Endothelial cell of umbilical vein (primary cell): ENCODE results near the gene SERPIND1. TPM values are rescaled to one million over a fixed set of nuclear protein-coding genes. Genes with fewer than 3 reads are reported as not detected.

Experiments
- BruUV-seq: library from RNA; stranded (reverse); fragments of 400-500 nt; replicated peaks from 2 replicates; lab custom pipeline; 2021; lab: Mats Ljungman, UMichigan
- CTCF ChIA-PET: fragments of 300-600, 350-600 bp; sonication (Branson Sonifier 250); formaldehyde crosslinking; loops from one replicate; lab custom pipeline; 2021; ENCODE audit warnings: antibody characterized with exemption, inconsistent platforms; lab: Charles Lee
- POLR2A ChIA-PET: fragments of 300-600, 350-600 bp; sonication (Branson Sonifier 250); formaldehyde crosslinking; loops from one replicate; lab custom pipeline; 2021; ENCODE audit warnings: antibody characterized with exemption, inconsistent platforms; lab: Charles Lee
- DNase-seq: peaks from one replicate; pipeline ENCODE4 v3.0.0-alpha.2; 2011; ENCODE audit warnings: low read depth, low spot score
- FAIRE-seq: peaks from 2 replicates; lab custom pipeline; 2011; peaks lifted over from hg19 to GRCh38; lab: Jason Lieb, UNC
- H2AFZ ChIP-seq: 2 replicates; pipeline ENCODE4 v1.6.0; 2012; ENCODE audit warnings: low read depth, low read length, control low read depth, inconsistent platforms
- H3K27ac ChIP-seq: 2 replicates; pipeline ENCODE4 v1.5.1; 2011; ENCODE audit warnings: low read depth, mild to moderate bottlenecking, control low read depth, low read length, moderate library complexity; ENCODE audit not compliant: insufficient read depth
- H3K27me3 ChIP-seq, 2 experiments: 2 replicates each; pipeline versions ENCODE4 v1.6.0 to v1.6.1; 2011; ENCODE audit warnings: low read length in 2 of 2, mixed read lengths in 1 of 2; ENCODE audit not compliant: control insufficient read depth in 2 of 2, insufficient read depth in 2 of 2
- H3K36me3 ChIP-seq, 2 experiments: 2 replicates in 1 of 2; 3 replicates in 1 of 2; pipeline ENCODE4 v1.5.1; 2011; ENCODE audit warnings: low read length in 2 of 2, mild to moderate bottlenecking in 1 of 2, moderate library complexity in 1 of 2; ENCODE audit not compliant: control insufficient read depth in 2 of 2, insufficient read depth in 2 of 2; ENCODE audit errors: extremely low read depth in 1 of 2
- H3K4me1 ChIP-seq: 3 replicates; pipeline ENCODE4 v1.5.1; 2011; ENCODE audit warnings: mild to moderate bottlenecking, low read length; ENCODE audit not compliant: control insufficient read depth, insufficient read depth; ENCODE audit errors: extremely low read depth
- H3K4me2 ChIP-seq: 2 replicates; pipeline ENCODE4 v1.6.1; 2011; ENCODE audit warnings: low read length, control low read depth, mixed read lengths; ENCODE audit not compliant: insufficient read depth
- H3K4me3 ChIP-seq, 3 experiments: fragments of 200-600 bp in 1 of 3; sonication (generic), shearing (Covaris generic) in 1 of 3; replicated peaks in 1 of 3; 2 replicates each; pipeline ENCODE4 v1.5.1; 2011 to 2016; ENCODE audit warnings: control low read depth in 3 of 3, low read length in 3 of 3, mild to moderate bottlenecking in 2 of 3, inconsistent platforms in 1 of 3, low read depth in 1 of 3, moderate library complexity in 1 of 3; ENCODE audit not compliant: insufficient read depth in 1 of 3
- H3K79me2 ChIP-seq: 2 replicates; pipeline ENCODE4 v1.6.0; 2012; ENCODE audit warnings: low read length, inconsistent platforms; ENCODE audit not compliant: control insufficient read depth, insufficient read depth
- H3K9ac ChIP-seq: replicated peaks from 2 replicates; pipeline ENCODE3; 2011; ENCODE audit warnings: low read length, control low read depth; ENCODE audit not compliant: insufficient read depth; ENCODE audit errors: extremely low read depth
- H3K9me1 ChIP-seq: replicated peaks from 3 replicates; pipeline ENCODE4 v1.6.0; 2011; ENCODE audit warnings: mild to moderate bottlenecking, low read length; ENCODE audit not compliant: control insufficient read depth, insufficient read depth; ENCODE audit errors: extremely low read depth
- H3K9me3 ChIP-seq: replicated peaks from 2 replicates; pipeline ENCODE4 v1.5.1; 2012; ENCODE audit warnings: low read length, inconsistent platforms; ENCODE audit not compliant: control insufficient read depth, insufficient read depth
- H4K20me1 ChIP-seq: replicated peaks from 2 replicates; pipeline ENCODE3; 2011; ENCODE audit warnings: mild to moderate bottlenecking, low read length; ENCODE audit not compliant: control insufficient read depth, insufficient read depth; ENCODE audit errors: extremely low read depth
- EZH2 ChIP-seq: IDR thresholded peaks from 2 replicates; pipeline ENCODE4 v1.6.1; 2012; ENCODE audit warnings: borderline replicate concordance, low read depth, mild to moderate bottlenecking, moderate library complexity, low read length, inconsistent platforms; ENCODE audit not compliant: severe bottlenecking
- FOS ChIP-seq: IDR thresholded peaks from 2 replicates; pipeline ENCODE4 v1.6.1; 2011; ENCODE audit warnings: mild to moderate bottlenecking, low read length, moderate library complexity, borderline replicate concordance; ENCODE audit not compliant: insufficient read depth
- GATA2 ChIP-seq: IDR thresholded peaks from 2 replicates; pipeline ENCODE4 v1.7.0; 2011; ENCODE audit warnings: low read depth, mild to moderate bottlenecking, moderate library complexity, mixed read lengths, low read length; ENCODE audit not compliant: insufficient read length, insufficient read depth
- JUN ChIP-seq: IDR thresholded peaks from 2 replicates; pipeline ENCODE4 v1.6.1; 2011; ENCODE audit warnings: borderline replicate concordance, low read depth; ENCODE audit not compliant: insufficient read length, insufficient read depth
- MYC ChIP-seq: IDR thresholded peaks from one replicate; pipeline ENCODE4 v1.6.1; 2011; ENCODE audit warnings: mild to moderate bottlenecking, low read depth, low read length
- POLR2A ChIP-seq: IDR thresholded peaks from 2 replicates; pipeline ENCODE4 v1.6.1; 2012; ENCODE audit warnings: low read depth, mild to moderate bottlenecking, control low read depth, low read length
- POLR2AphosphoS5 ChIP-seq: IDR thresholded peaks from 2 replicates; pipeline ENCODE4 v1.6.1; 2012; ENCODE audit warnings: low read depth, mild to moderate bottlenecking, control low read depth, low read length, moderate library complexity; ENCODE audit not compliant: insufficient read depth
- dilution Hi-C: fragments of 300-500 bp; cut with MboI; formaldehyde crosslinking; loops from one replicate; pipeline ENCODE4 v1.15.0; 2019; ENCODE audit warnings: low sequenced_read_pairs; ENCODE audit not compliant: extremely low pct_ligation_motif_present
- intact Hi-C: fragments of 100-400 bp; cut with micrococcal nuclease; formaldehyde crosslinking; loops from one replicate; pipeline ENCODE4 v1.10.0; 2022
- polyA plus RNA-seq, 4 experiments: library from polyadenylated mRNA; depleted of rRNA in 3 of 4; stranded (reverse) in 3 of 4; unstranded in 1 of 4; fragments of >200 nt; gene quantifications; 2 replicates each; pipeline versions ENCODE4 v1.2.1 to v1.2.3, GENCODE V29; 2011 to 2012; ENCODE audit warnings: missing spikeins in 1 of 4
- total RNA-seq: library from RNA; stranded (reverse); gene quantifications from 2 replicates; pipeline ENCODE4 v1.2.3, GENCODE V29; 2021
- TF ChIP-seq, protein P1 (sequence below): IDR thresholded peaks from 2 replicates; pipeline ENCODE4 v1.6.1; 2011; ENCODE audit not compliant: insufficient read depth, insufficient read length
- TF ChIP-seq, protein P2 (sequence below), 2 donors: IDR thresholded peaks; 1 replicate in 1 of 2; 2 replicates in 1 of 2; pipeline ENCODE4 v1.5.1; 2011; ENCODE audit warnings: low read length in 2 of 2, mild to moderate bottlenecking in 2 of 2, moderate library complexity in 2 of 2, control low read depth in 1 of 2, inconsistent platforms in 1 of 2, low read depth in 1 of 2; ENCODE audit not compliant: insufficient read depth in 1 of 2; ENCODE audit errors: extremely low read depth in 1 of 2

SERPIND1 gene
- total and polyA plus RNA-seq, 2 donors (not counting 3 experiments of a cell fraction or from before 2014, with no cell fraction given), result 0.94 to 1.8 TPM

DNA sequence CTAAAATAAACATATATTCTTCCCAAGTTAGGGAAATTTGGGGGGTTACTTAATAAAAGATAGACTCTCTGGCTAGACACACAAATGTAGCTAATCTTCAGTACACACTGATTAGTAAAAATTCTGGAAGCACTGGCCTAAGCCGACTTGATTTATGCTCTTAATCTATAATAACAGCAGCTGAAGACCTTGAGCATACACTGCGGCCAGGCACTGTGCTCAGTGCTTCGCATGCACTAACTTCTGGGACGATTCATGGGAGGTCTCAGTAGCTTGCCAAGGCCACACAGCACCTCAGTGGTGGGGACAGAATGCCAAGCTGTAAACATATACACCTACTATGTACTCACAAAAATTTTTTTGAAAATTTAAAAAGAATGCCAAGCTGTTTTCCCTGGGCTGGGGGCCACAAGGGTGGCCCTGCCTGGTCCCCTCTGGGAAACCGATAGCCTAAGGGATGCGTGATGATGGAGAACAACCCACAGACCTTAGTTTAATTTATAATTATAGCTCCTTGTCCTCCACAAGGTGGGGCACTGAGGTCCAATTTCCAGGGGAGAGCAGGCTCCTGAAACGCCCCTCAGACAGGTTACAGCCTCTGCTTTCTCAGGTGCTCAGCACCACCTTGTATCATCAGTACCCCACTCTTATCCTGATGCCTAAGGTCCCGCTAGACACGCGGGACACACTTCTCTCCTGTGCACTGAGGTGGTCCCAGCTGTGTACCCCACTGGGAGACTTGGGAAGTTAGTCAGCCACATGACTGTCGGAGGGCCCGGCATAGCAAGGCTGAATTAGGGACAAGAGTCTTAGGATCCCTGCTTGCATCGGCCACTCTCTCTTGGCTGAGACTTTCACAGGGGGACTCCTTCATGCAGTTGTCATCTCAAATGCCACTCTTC is 20.1 kb downstream of the SERPIND1 start:
- H3K27me3 ChIP-seq, result no peaks in the 10 kb centered on the region
- H4K20me1 ChIP-seq, result no peaks in the 10 kb centered on the region
- ChIA-PET CTCF (interaction anchor here (0.6 to 2.0 kb wide), 4 partner anchors 9 to 38 kb away, joined by 3 to 23 read pairs (median 6); no protein-coding TSS in a partner anchor), POLR2A (interaction anchor here (1.0 kb wide), 1 partner anchor 29 kb away, joined by 3 read pairs; no protein-coding TSS in a partner anchor)
- TF ChIP-seq FOS (no peak), MYC (no peak), POLR2A (no peak), POLR2AphosphoS5 (no peak), GATA2 (no peak), EZH2 (no peak), JUN (no peak)
- TF ChIP-seq, protein P1, sequence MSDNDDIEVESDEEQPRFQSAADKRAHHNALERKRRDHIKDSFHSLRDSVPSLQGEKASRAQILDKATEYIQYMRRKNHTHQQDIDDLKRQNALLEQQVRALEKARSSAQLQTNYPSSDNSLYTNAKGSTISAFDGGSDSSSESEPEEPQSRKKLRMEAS, result no peak
- TF ChIP-seq, protein P2, sequence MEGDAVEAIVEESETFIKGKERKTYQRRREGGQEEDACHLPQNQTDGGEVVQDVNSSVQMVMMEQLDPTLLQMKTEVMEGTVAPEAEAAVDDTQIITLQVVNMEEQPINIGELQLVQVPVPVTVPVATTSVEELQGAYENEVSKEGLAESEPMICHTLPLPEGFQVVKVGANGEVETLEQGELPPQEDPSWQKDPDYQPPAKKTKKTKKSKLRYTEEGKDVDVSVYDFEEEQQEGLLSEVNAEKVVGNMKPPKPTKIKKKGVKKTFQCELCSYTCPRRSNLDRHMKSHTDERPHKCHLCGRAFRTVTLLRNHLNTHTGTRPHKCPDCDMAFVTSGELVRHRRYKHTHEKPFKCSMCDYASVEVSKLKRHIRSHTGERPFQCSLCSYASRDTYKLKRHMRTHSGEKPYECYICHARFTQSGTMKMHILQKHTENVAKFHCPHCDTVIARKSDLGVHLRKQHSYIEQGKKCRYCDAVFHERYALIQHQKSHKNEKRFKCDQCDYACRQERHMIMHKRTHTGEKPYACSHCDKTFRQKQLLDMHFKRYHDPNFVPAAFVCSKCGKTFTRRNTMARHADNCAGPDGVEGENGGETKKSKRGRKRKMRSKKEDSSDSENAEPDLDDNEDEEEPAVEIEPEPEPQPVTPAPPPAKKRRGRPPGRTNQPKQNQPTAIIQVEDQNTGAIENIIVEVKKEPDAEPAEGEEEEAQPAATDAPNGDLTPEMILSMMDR (IDR thresholded peaks at IDR 0.05; ENCODE audit: extremely low read depth in 1 of 2, insufficient read depth in 1 of 2, low read depth in 1 of 2, low read length in 2 of 2), result no peak
- DNase-seq (no peak), FAIRE-seq (no peak)
- no peak overlapping the region for H3K27ac ChIP-seq
- no peaks in the 10 kb centered on the region for H3K79me2 ChIP-seq
- dilution Hi-C loops, result no loop called here
- no peak overlapping the region for H3K4me2 ChIP-seq
- peaks cover 2 to 22% of the 10 kb centered on the region in 2 experiments for H3K36me3 ChIP-seq
- no peak overlapping the region for H3K9ac ChIP-seq
- BruUV-seq, result no TSS peak
- no peaks in the 10 kb centered on the region for H3K9me1 ChIP-seq
- H3K4me1 ChIP-seq, result no peaks in the 10 kb centered on the region
- H2AFZ ChIP-seq, result no peak overlapping the region
- no peaks in the 10 kb centered on the region for H3K9me3 ChIP-seq
- intact Hi-C loops, result no loop called here
- no peak overlapping the region for H3K4me3 ChIP-seq
